Hepatocyte (in vitro differentiated cells): ENCODE data around the gene TEX29. TPM values are rescaled to one million over a fixed set of nuclear protein-coding genes. Genes with fewer than 3 reads are reported as not detected.

Experiments used
- DNase-seq: peaks from one replicate; pipeline ENCODE4 v3.0.0-alpha.2; 2016; ENCODE audit warnings: low spot score
- H2AFZ ChIP-seq: fragments of 200-600 bp; sonication (generic); 2 replicates; pipeline ENCODE4 v1.6.0; 2016; ENCODE audit warnings: antibody characterized with exemption, mild to moderate bottlenecking
- H3K27ac ChIP-seq: fragments of 200-600 bp; sonication (generic); 2 replicates; pipeline ENCODE4 v1.5.1; 2016; ENCODE audit warnings: mild to moderate bottlenecking
- H3K27me3 ChIP-seq: fragments of 200-600 bp; sonication (generic); 2 replicates; pipeline ENCODE4 v1.6.1; 2016
- H3K36me3 ChIP-seq: fragments of 200-600 bp; sonication (generic); replicated peaks from 2 replicates; pipeline ENCODE4 v1.5.1; 2016; ENCODE audit warnings: low read depth; ENCODE audit not compliant: insufficient read depth
- H3K4me1 ChIP-seq: fragments of 200-600 bp; sonication (generic); 2 replicates; pipeline ENCODE4 v1.5.1; 2016; ENCODE audit warnings: mild to moderate bottlenecking, moderate library complexity; ENCODE audit not compliant: insufficient read depth
- H3K4me2 ChIP-seq: fragments of 200-600 bp; sonication (generic); 2 replicates; pipeline ENCODE4 v1.6.0; 2016
- H3K4me3 ChIP-seq: fragments of 200-600 bp; sonication (generic); 2 replicates; pipeline ENCODE4 v1.5.1; 2016; ENCODE audit warnings: mild to moderate bottlenecking
- H3K79me2 ChIP-seq: fragments of 200-600 bp; sonication (generic); 2 replicates; pipeline ENCODE4 v1.6.0; 2017; ENCODE audit warnings: mild to moderate bottlenecking
- H3K9me2 ChIP-seq: fragments of 200-600 bp; sonication (generic); replicated peaks from 2 replicates; pipeline ENCODE4 v1.6.0; 2017; ENCODE audit warnings: mild to moderate bottlenecking; ENCODE audit not compliant: insufficient read depth
- H3K9me3 ChIP-seq: fragments of 200-600 bp; sonication (generic); 2 replicates; pipeline ENCODE4 v1.5.1; 2016; ENCODE audit warnings: low read depth, mild to moderate bottlenecking
- H4K20me1 ChIP-seq: fragments of 200-600 bp; sonication (generic); 2 replicates; pipeline ENCODE4 v1.6.0; 2016; ENCODE audit warnings: mild to moderate bottlenecking; ENCODE audit not compliant: insufficient read depth, poor library complexity, severe bottlenecking
- EZH2 ChIP-seq: fragments of 200-600 bp; sonication (generic); IDR thresholded peaks from 2 replicates; pipeline ENCODE4 v1.6.1; 2016; ENCODE audit warnings: antibody characterized with exemption, mild to moderate bottlenecking, borderline replicate concordance
- EZH2phosphoT487 ChIP-seq: fragments of 200-600 bp; sonication (generic); IDR thresholded peaks from one replicate; pipeline ENCODE4 v1.6.1; 2018; ENCODE audit warnings: antibody characterized with exemption, mild to moderate bottlenecking, low read depth, moderate library complexity; ENCODE audit not compliant: unreplicated experiment, severe bottlenecking
- WGBS: methylation state at CpG from one replicate; pipeline ENCODE4 v1.1.6; 2016; ENCODE audit warnings: low lambda C conversion rate; ENCODE audit errors: missing lambda C conversion rate; 5-methylcytosine and 5-hydroxymethylcytosine counted together
- polyA plus RNA-seq: library from polyadenylated mRNA; unstranded; fragments of >200 nt; fragmentation: Nextera tagmentation; extraction: Ambion mirVana; gene quantifications from 2 replicates; pipeline ENCODE4 v1.2.1, GENCODE V29; 2016
- total RNA-seq: library from RNA; depleted of rRNA; stranded (reverse); fragments of >200 nt; gene quantifications from 2 replicates; pipeline ENCODE4 v1.2.3, GENCODE V29; 2014
- TF ChIP-seq, protein P1 (sequence below): fragments of 200-600 bp; sonication (generic); IDR thresholded peaks from 2 replicates; pipeline ENCODE4 v1.5.1; 2016; ENCODE audit warnings: antibody characterized with exemption, mild to moderate bottlenecking; ENCODE audit not compliant: poor library complexity

The TEX29 gene
- total and polyA plus RNA-seq, 2 experiments from 2014 or later = 0.83 to 1.8 TPM

DNA sequence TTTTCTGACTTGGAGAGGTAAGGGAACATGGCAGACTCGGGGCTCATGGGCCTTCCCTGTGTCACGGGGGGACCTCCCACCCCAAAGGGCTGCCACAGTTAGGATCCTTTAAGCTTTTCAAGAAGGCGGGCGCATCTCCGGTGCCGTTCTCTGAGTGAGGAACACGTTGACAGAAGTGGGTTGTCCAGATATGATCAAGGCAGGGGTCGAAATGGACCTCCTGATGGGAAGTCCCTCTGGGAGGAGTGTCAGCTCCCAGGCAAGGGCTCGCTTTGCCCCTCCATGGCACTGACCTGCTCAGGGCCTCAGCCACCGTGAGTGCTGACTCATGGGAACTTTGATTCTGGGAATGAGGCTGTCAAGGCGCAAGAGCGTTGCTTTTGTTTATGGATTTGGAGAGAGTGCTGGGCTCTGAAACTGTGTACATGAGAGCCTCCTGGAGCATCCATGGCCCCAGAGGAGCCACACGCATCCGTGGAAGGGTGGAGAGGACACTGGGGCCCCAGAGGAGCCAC, 6.5 kb upstream of the TEX29 start:
- H3K27ac ChIP-seq = no peak overlapping the region

DNA sequence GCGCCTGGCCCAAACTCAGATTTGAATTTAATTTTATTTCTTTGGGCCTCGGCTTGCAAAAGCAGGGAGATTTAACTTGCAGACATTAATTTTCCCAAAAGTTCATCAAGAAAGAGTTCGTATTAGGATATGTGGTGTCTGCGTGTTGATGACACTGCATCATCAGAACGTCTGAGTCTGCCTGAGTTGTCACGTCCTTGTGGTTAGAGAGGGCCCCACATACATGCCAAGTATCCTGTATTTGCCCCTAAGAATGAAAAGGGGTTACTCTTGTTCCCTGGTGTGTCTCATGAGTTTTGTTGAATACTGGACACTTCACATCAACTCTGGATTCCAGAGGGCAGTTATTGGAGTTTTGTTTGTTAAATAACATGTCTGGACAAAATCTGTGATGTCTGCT, 5.6 kb upstream of the TEX29 start:
- no peak for TF ChIP-seq EZH2phosphoT487
- no peak for TF ChIP-seq EZH2
- TF ChIP-seq, protein P1, sequence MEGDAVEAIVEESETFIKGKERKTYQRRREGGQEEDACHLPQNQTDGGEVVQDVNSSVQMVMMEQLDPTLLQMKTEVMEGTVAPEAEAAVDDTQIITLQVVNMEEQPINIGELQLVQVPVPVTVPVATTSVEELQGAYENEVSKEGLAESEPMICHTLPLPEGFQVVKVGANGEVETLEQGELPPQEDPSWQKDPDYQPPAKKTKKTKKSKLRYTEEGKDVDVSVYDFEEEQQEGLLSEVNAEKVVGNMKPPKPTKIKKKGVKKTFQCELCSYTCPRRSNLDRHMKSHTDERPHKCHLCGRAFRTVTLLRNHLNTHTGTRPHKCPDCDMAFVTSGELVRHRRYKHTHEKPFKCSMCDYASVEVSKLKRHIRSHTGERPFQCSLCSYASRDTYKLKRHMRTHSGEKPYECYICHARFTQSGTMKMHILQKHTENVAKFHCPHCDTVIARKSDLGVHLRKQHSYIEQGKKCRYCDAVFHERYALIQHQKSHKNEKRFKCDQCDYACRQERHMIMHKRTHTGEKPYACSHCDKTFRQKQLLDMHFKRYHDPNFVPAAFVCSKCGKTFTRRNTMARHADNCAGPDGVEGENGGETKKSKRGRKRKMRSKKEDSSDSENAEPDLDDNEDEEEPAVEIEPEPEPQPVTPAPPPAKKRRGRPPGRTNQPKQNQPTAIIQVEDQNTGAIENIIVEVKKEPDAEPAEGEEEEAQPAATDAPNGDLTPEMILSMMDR = no peak
- Histone ChIP-seq H3K4me1 (peaks cover 3% of the 10 kb centered on the region), H3K79me2 (no peaks in the 10 kb centered on the region), H3K27ac (no peak overlapping the region), H2AFZ (no peak overlapping the region), H3K9me3 (no peaks in the 10 kb centered on the region), H3K4me2 (no peak overlapping the region), H3K4me3 (no peak overlapping the region), H3K36me3 (no peaks in the 10 kb centered on the region), H3K27me3 (no peaks in the 10 kb centered on the region), H4K20me1 (no peaks in the 10 kb centered on the region), H3K9me2 (no peaks in the 10 kb centered on the region)
- 85% methylated on average over 6 of the region's 6 CpGs for WGBS
- DNase-seq = no peak

More for the DNA sequence above, 6.5 kb upstream of the TEX29 start:
- 85% methylated on average over 14 of the region's 14 CpGs for WGBS
- H3K4me1 ChIP-seq = peaks cover 3% of the 10 kb centered on the region
- H3K36me3 ChIP-seq = no peaks in the 10 kb centered on the region
- H3K9me2 ChIP-seq = no peaks in the 10 kb centered on the region
- no peak overlapping the region for H2AFZ ChIP-seq
- no peak overlapping the region for H3K4me3 ChIP-seq
- H4K20me1 ChIP-seq = no peaks in the 10 kb centered on the region
- no peak overlapping the region for H3K4me2 ChIP-seq
- H3K27me3 ChIP-seq = no peaks in the 10 kb centered on the region
- TF ChIP-seq EZH2 (no peak), EZH2phosphoT487 (no peak)
- TF ChIP-seq, protein P1 = no peak
- DNase-seq = no peak
- H3K9me3 ChIP-seq = no peaks in the 10 kb centered on the region
- H3K79me2 ChIP-seq = no peaks in the 10 kb centered on the region

- Histone ChIP-seq H3K36me3 (no peaks in the 10 kb centered on the region), H3K27me3 (no peaks in the 10 kb centered on the region), H3K79me2 (no peaks in the 10 kb centered on the region), H3K4me1 (peaks cover 3% of the 10 kb centered on the region), H3K27ac (no peak overlapping the region), H3K9me2 (no peaks in the 10 kb centered on the region), H4K20me1 (no peaks in the 10 kb centered on the region), H2AFZ (no peak overlapping the region), H3K9me3 (no peaks in the 10 kb centered on the region), H3K4me3 (no peak overlapping the region), H3K4me2 (no peak overlapping the region)
- WGBS = 85% methylated on average over 13 of the region's 15 CpGs
- no peak for DNase-seq
- TF ChIP-seq EZH2 (no peak), EZH2phosphoT487 (no peak)
- TF ChIP-seq, protein P1 = no peak
These were observed 5.0 kb upstream of the TEX29 start for GRCh38 chr13:111315347-111315995.
